C4-2B (cell line): ENCODE measurements around the gene MICAL2.

Experiments
- ZFX ChIP-seq: fragments of 450-650 bp; IDR thresholded peaks from 2 replicates; pipeline ENCODE4 v1.6.1; 2017
- TF ChIP-seq, protein P1 (sequence below): fragments of 450-650 bp; conservative IDR thresholded peaks from 2 replicates; pipeline ENCODE4 v1.5.1; 2017; ENCODE audit warnings: mild to moderate bottlenecking

DNA sequence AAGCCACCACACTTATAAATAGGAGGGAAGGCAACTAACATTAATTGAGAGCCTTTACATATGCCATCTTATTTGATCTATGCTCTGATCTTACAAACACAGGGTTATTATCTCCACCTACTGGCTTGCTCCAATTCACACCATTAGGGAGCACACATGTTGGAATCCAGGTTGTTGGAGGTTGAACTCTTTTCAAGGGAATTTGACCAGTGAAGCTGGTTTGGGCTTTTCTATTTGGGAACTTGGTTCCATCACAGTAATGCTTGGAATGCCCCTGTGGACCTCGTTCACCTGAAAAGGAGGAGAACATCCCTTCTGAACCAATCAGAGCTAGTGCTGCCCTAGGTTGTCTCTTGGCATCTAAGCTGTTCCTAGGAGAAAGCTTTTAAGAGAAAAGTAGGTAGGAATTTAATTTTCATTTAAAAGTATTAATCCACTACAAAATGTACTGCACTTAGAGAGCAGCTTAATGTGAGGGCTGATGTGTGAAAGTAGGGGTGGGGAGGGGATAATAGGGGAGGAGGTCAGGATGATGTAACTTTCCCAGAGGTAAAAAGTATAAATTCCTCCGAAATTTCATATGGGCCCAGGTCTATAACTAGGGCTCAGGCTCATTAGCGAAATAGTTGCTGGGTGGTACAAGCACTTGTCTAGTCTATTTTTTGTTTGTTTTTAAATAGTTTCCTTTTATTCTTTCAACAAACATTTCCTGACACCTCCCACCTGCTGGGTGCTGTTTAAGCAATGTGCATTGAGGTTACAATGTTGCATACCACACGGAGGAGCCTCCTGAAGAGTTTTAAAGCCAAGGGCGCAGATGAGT is 7.6 kb upstream of the MICAL2 start:
- TF ChIP-seq, protein P1, sequence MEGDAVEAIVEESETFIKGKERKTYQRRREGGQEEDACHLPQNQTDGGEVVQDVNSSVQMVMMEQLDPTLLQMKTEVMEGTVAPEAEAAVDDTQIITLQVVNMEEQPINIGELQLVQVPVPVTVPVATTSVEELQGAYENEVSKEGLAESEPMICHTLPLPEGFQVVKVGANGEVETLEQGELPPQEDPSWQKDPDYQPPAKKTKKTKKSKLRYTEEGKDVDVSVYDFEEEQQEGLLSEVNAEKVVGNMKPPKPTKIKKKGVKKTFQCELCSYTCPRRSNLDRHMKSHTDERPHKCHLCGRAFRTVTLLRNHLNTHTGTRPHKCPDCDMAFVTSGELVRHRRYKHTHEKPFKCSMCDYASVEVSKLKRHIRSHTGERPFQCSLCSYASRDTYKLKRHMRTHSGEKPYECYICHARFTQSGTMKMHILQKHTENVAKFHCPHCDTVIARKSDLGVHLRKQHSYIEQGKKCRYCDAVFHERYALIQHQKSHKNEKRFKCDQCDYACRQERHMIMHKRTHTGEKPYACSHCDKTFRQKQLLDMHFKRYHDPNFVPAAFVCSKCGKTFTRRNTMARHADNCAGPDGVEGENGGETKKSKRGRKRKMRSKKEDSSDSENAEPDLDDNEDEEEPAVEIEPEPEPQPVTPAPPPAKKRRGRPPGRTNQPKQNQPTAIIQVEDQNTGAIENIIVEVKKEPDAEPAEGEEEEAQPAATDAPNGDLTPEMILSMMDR, result no peak
- no peak for TF ChIP-seq ZFX
